HFFc6 (cell line): ENCODE data around the gene ZFTA. TPM values are rescaled to one million over a fixed set of nuclear protein-coding genes. Genes with fewer than 3 reads are reported as not detected.
A peak's percentile ranks its signal among the peaks of the same experiment; 100 is the strongest.

Source experiments
- DNase-seq: peaks from one replicate; pipeline ENCODE4 v3.0.0-alpha.2; 2018
- H3K27ac Mint-ChIP-seq: 2 replicates; pipeline ENCODE4 v1.8.0; 2020; ENCODE audit warnings: mild to moderate bottlenecking, mixed read lengths
- H3K27me3 Mint-ChIP-seq: 2 replicates; pipeline ENCODE4 v1.8.0; 2021; ENCODE audit warnings: mild to moderate bottlenecking, moderate library complexity, mixed read lengths; ENCODE audit not compliant: insufficient read depth
- H3K36me3 Mint-ChIP-seq: 2 replicates; pipeline ENCODE4 v1.8.0; 2021; ENCODE audit warnings: low read depth, mixed read lengths
- H3K4me1 Mint-ChIP-seq: 2 replicates; pipeline ENCODE4 v1.8.0; 2020; ENCODE audit warnings: low read depth, mixed read lengths
- H3K4me3 Mint-ChIP-seq: 2 replicates; pipeline ENCODE4 v1.8.0; 2020; ENCODE audit warnings: mild to moderate bottlenecking, moderate library complexity, mixed read lengths
- H3K9me3 Mint-ChIP-seq: 2 replicates; pipeline ENCODE4 v1.8.0; 2020; ENCODE audit warnings: mild to moderate bottlenecking, mixed read lengths
- total RNA-seq, 6 experiments: library from RNA; stranded (reverse); fragmentation: NEBNext Ultra II Directional; extraction: Animal tissue kit (Norgen Biotek cat#: 25700); gene quantifications; 2 replicates in 1 of 6; 3 replicates in 5 of 6; pipeline ENCODE4 v1.2.3, GENCODE V29; 2021
- TF ChIP-seq, protein P1 (sequence below): fragments of 200-600 bp; sonication (generic); IDR thresholded peaks from 2 replicates; pipeline ENCODE4 v1.5.0; 2021; ENCODE audit warnings: antibody characterized with exemption, mild to moderate bottlenecking

ZFTA gene
- total RNA-seq, 6 experiments from 2014 or later: 18.4 to 21.0 (median 19.5) TPM

DNA sequence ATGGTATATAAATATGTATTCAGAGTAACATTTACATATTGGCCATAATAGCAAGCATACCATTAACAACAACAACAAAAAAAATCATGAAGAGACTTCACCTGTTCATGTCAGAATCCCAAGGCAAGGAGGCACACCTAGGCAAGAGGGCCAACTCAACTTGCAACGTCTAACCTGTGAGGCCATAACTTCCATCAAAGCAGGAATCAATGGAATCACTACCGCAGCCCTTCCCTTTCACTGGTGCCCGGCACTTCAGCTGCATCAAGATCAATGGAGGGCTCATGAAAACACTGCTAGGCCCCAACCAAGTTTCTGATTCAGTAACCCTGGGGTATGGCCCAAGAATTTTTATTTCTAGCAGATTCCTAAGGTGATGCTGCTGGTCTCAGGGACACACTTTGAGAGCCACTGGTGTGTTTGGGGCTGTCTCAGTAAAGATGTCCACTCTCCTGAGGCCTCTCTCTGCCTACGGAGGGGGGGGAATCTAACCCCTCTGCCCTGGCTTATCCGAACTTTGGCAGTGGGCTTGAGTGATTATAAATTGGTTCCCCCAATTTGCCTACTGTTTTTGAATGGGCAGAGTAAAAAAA lies 8.0 kb downstream of the ZFTA start:
- no peaks in the 10 kb centered on the region for H3K9me3 Mint-ChIP-seq
- H3K4me1 Mint-ChIP-seq: no peaks in the 10 kb centered on the region
- H3K36me3 Mint-ChIP-seq: peaks cover 9% of the 10 kb centered on the region; the same call in 1 of the 2 replicates
- H3K27ac Mint-ChIP-seq: no peak overlapping the region
- TF ChIP-seq, protein P1, sequence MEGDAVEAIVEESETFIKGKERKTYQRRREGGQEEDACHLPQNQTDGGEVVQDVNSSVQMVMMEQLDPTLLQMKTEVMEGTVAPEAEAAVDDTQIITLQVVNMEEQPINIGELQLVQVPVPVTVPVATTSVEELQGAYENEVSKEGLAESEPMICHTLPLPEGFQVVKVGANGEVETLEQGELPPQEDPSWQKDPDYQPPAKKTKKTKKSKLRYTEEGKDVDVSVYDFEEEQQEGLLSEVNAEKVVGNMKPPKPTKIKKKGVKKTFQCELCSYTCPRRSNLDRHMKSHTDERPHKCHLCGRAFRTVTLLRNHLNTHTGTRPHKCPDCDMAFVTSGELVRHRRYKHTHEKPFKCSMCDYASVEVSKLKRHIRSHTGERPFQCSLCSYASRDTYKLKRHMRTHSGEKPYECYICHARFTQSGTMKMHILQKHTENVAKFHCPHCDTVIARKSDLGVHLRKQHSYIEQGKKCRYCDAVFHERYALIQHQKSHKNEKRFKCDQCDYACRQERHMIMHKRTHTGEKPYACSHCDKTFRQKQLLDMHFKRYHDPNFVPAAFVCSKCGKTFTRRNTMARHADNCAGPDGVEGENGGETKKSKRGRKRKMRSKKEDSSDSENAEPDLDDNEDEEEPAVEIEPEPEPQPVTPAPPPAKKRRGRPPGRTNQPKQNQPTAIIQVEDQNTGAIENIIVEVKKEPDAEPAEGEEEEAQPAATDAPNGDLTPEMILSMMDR: no peak
- no peak overlapping the region for H3K4me3 Mint-ChIP-seq
- DNase-seq: no peak
- H3K27me3 Mint-ChIP-seq: no peaks in the 10 kb centered on the region

DNA sequence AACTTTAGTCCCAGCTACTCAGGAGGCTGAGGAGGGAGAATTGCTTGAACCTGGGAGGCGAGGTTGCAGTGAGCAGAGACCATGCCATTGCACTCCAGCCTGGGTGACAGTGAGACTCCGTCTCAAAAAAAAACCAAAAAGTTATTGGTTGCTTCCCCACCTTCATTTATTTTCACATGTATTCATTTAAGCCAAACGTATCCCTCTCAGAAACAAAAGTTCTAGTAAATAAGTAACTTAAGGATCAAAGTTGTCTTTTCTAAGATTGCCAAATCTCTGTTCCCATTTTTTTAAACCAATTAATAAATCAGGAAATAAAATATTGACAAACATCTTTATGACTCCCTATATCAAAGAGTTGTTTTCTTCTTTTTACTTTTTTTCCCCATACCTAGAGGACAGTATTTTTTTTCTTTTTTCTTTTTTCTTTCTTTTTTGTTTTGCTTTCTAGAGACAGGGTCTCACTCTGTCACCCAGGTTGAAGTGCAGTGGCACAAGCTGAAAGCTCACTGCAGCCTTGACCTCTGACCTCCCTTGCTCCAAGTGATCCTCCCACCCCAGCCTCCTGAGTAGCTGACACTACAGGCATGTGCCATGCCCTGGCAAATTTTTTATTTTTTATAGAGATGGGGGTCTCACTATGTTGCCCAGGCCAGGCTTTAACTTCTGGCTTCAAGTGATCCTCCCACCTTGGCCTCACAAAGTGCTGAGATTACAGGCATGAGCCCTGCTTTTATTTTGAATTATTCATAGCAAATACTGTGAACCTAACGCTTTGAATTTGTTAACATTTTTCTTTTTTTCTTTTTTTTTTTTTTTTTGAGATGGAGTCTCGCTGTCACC lies 11.4 kb downstream of the ZFTA start:
- DNase-seq: no peak
- TF ChIP-seq, protein P1: no peak
- Mint-ChIP-seq H3K4me1 (no peaks in the 10 kb centered on the region), H3K36me3 (peaks cover 14% of the 10 kb centered on the region; the same call in 1 of the 2 replicates), H3K27ac (no peak overlapping the region), H3K4me3 (no peak overlapping the region), H3K27me3 (no peaks in the 10 kb centered on the region), H3K9me3 (no peaks in the 10 kb centered on the region)

DNA sequence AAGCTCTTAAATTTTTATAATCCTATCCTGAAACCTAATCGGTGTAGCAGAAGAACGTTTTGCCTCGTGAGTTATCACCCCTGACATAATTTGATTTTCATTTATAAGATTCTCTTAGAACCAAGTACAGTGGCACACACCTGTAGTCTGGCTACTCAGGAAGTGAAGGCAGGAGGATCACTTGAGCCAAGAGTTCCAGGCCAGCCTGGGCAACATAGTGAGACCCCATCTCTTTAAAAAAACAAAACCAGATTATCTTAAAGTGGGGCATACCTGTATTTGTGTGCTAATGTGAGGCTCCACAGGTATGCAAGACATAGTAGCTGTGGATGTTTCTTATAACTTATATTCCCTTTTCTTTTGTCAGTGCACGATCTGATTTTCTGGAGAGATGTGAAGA lies 19.0 kb downstream of the ZFTA start:
- H3K4me1 Mint-ChIP-seq: peaks cover 8% of the 10 kb centered on the region; the same call in 1 of the 2 replicates
- no peak overlapping the region for H3K27ac Mint-ChIP-seq
- H3K27me3 Mint-ChIP-seq: no peaks in the 10 kb centered on the region
- DNase-seq: no peak
- TF ChIP-seq, protein P1: no peak
- H3K4me3 Mint-ChIP-seq: no peak overlapping the region
- H3K36me3 Mint-ChIP-seq: 0 out of 2 replicates have a peak, but pooled peaks cover 5% of the 10 kb centered on the region
- H3K9me3 Mint-ChIP-seq: no peaks in the 10 kb centered on the region

DNA sequence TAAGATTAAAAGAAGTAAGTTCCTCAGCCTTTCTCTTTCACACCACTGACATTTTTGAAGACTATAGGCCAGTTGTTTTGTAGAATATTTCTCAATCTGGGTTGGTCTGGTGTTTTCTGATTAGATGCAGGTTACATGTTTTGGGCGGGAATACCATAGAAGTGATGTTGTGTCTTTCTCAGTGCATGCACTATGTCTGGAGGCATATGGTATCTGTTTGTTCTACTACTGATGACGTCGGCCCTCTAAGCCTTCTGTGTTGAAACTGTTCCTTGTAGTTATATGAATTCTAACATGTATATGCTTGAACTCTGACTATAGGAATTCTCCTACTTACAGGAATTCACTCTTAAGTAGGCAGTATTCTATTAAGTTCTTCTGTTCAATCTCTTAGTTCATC lies 21.6 kb downstream of the ZFTA start:
- no peaks in the 10 kb centered on the region for H3K9me3 Mint-ChIP-seq
- no peak overlapping the region for H3K27ac Mint-ChIP-seq
- H3K36me3 Mint-ChIP-seq: no peaks in the 10 kb centered on the region
- H3K4me1 Mint-ChIP-seq: peaks cover 8% of the 10 kb centered on the region; the same call in 1 of the 2 replicates
- no peak overlapping the region for H3K4me3 Mint-ChIP-seq
- H3K27me3 Mint-ChIP-seq: no peaks in the 10 kb centered on the region
- TF ChIP-seq, protein P1: no peak
- no peak for DNase-seq

DNA sequence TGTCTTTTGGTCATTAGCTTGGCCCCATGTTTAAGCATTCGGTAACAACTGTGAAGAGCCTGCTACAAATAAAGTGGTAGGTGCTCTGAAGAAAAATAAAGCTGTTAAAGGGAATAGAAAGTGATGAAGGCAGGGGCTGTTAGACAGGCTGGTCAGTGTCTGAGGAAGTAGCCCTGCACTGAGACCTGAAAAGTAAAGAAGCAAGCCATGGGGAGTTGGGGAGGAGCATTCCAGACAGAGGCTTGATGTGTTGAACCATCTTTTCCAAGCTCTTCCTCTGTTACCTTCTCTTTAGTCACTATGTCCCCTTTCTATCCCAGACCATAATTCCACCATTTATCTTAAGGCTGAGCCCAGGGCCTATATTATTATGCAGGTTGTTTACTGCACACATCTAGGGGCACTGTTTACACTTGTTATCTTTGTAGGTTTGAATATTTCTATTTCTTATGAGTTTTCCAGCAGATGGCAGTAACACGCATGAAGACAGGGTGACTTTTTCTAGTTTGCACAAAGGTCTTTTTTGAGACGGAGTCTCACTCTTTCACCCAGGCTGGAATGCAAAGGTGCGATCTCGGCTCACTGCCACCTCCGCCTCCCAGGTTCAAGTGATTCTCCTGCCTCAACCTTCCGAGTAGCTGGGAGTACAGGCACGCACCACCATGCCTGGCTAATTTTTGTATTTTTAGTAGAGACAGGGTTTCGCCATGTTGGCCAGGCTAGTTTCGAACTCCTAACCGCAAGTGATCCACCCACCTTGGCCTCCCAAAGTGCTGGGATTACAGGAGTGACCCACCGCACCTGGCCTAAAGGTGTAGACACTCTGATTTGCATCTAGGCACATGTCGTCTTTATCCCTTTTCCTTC lies 23.0 kb downstream of the ZFTA start:
- H3K36me3 Mint-ChIP-seq: no peaks in the 10 kb centered on the region
- no peak overlapping the region for H3K4me3 Mint-ChIP-seq
- no peak for DNase-seq
- no peaks in the 10 kb centered on the region for H3K27me3 Mint-ChIP-seq
- no peaks in the 10 kb centered on the region for H3K9me3 Mint-ChIP-seq
- peaks cover 8% of the 10 kb centered on the region; the same call in 1 of the 2 replicates for H3K4me1 Mint-ChIP-seq
- TF ChIP-seq, protein P1: peak; percentile 68
- no peak overlapping the region for H3K27ac Mint-ChIP-seq
